ENCODE data around the gene MIS18A.
"Not testable (repeated sequence)": the region's sequence is repeated elsewhere in the genome, so short reads cannot be mapped to it uniquely, and the experiment has no call there.

MIS18A gene

GRCh38 chr21:32278518-32279376 is at the start of gene MIS18A:
TSS of gene MIS18A (minus strand) at chr21:32279049. CDS start at chr21:32279014, 35 bp downstream.
- peak; percentile 98 for DNase-seq (ENCODE audit: low read depth)

GRCh38 chr21:32328595-32328994 is 49.7 kb upstream of the MIS18A start:
- no peak for DNase-seq (ENCODE audit: low read depth)

- no peak for DNase-seq (ENCODE audit: low read depth)
These were observed 46.9 kb upstream of the MIS18A start for GRCh38 chr21:32325706-32326105.

- DNase-seq (ENCODE audit: low read depth) = no peak
These were observed 43.8 kb upstream of the MIS18A start for GRCh38 chr21:32322676-32323075.

- no peak for DNase-seq (ENCODE audit: low read depth)
These were observed 43.3 kb upstream of the MIS18A start for GRCh38 chr21:32322103-32322502.

- DNase-seq (ENCODE audit: low read depth) = no peak
These were observed 42.6 kb upstream of the MIS18A start for GRCh38 chr21:32321480-32321879.

GRCh38 chr21:32320726-32321125 is 41.9 kb upstream of the MIS18A start:
- no peak for DNase-seq (ENCODE audit: low read depth)

GRCh38 chr21:32320059-32320458 is 41.2 kb upstream of the MIS18A start:
- no peak for DNase-seq (ENCODE audit: low read depth)

GRCh38 chr21:32319012-32319411 is 40.2 kb upstream of the MIS18A start:
- DNase-seq (ENCODE audit: low read depth) = no peak

- no peak for DNase-seq (ENCODE audit: low read depth)
These were observed 38.9 kb upstream of the MIS18A start for GRCh38 chr21:32317726-32318125.

GRCh38 chr21:32316361-32317215 is 37.7 kb upstream of the MIS18A start:
- DNase-seq (ENCODE audit: low read depth) = no peak

GRCh38 chr21:32315511-32316281 is 36.8 kb upstream of the MIS18A start:
- no peak for DNase-seq (ENCODE audit: low read depth)

- DNase-seq (ENCODE audit: low read depth) = no peak
These were observed 36.0 kb upstream of the MIS18A start for GRCh38 chr21:32314806-32315205.

GRCh38 chr21:32312976-32313375 is 34.1 kb upstream of the MIS18A start:
- no peak for DNase-seq (ENCODE audit: low read depth)

GRCh38 chr21:32312326-32312725 is 33.5 kb upstream of the MIS18A start:
- no peak for DNase-seq (ENCODE audit: low read depth)

GRCh38 chr21:32311621-32312020 is 32.8 kb upstream of the MIS18A start:
- DNase-seq (ENCODE audit: low read depth) = no peak

- not testable (repeated sequence) for DNase-seq (ENCODE audit: low read depth)
These were observed 32.1 kb upstream of the MIS18A start for GRCh38 chr21:32310976-32311375.

- no peak for DNase-seq (ENCODE audit: low read depth)
These were observed 31.1 kb upstream of the MIS18A start for GRCh38 chr21:32309906-32310460.

GRCh38 chr21:32308696-32309095 is 29.8 kb upstream of the MIS18A start:
- no peak for DNase-seq (ENCODE audit: low read depth)

GRCh38 chr21:32307706-32308105 is 28.9 kb upstream of the MIS18A start:
- DNase-seq (ENCODE audit: low read depth) = no peak

GRCh38 chr21:32306021-32306780 is 27.4 kb upstream of the MIS18A start:
- DNase-seq (ENCODE audit: low read depth) = no peak

Measured in activated T-cell treated with anti-CD3 and anti-CD28 coated beads for 24 hours (primary cell).